Adrenal gland (tissue), 19 donors: Measurements from ENCODE around the gene SAMD15. TPM values are rescaled to one million over a fixed set of nuclear protein-coding genes. Genes with fewer than 3 reads are reported as not detected.
"Not testable (repeated sequence)": the region's sequence is repeated elsewhere in the genome, so short reads cannot be mapped to it uniquely, and the experiment has no call there.

Experiments
- DNase-seq, 7 donors: peaks; one replicate each; pipeline ENCODE4 v3.0.0-alpha.2; 2019 to 2020
- H3K27ac ChIP-seq, 5 donors: fragments of 200-600 bp; sonication (generic) in 4 of 5; 1 replicate in 3 of 5; 2 replicates in 2 of 5; pipeline versions ENCODE4 v1.5.1 to v1.8.0; 2016 to 2020; ENCODE audit warnings: mild to moderate bottlenecking in 1 of 5
- H3K27me3 ChIP-seq: fragments of 200-600 bp; 2 replicates; pipeline ENCODE4 v1.8.0; 2021
- H3K36me3 ChIP-seq, 2 donors: fragments of 200-600 bp; replicated peaks in 1 of 2; 1 replicate in 1 of 2; 2 replicates in 1 of 2; pipeline versions ENCODE4 v1.5.1 to v1.8.0; 2018 to 2022
- H3K4me1 ChIP-seq, 2 donors: fragments of 200-600 bp; replicated peaks in 1 of 2; 1 replicate in 1 of 2; 2 replicates in 1 of 2; pipeline versions ENCODE4 v1.5.1 to v1.8.0; 2018 to 2021
- H3K4me3 ChIP-seq, 4 donors: fragments of 200-600 bp; sonication (generic) in 3 of 4; one replicate each; pipeline ENCODE4 v1.5.1; 2016 to 2018
- H3K9me3 ChIP-seq, 3 donors: fragments of 200-600 bp; sonication (generic) in 1 of 3; replicated peaks in 1 of 3; 1 replicate in 2 of 3; 2 replicates in 1 of 3; pipeline versions ENCODE4 v1.5.1 to v1.8.0; 2016 to 2021
- POLR2A ChIP-seq, 2 donors: fragments of 450-650 bp; IDR thresholded peaks; one replicate each; pipeline ENCODE4 v1.6.1; 2017; ENCODE audit warnings: antibody characterized with exemption in 2 of 2, mild to moderate bottlenecking in 2 of 2, moderate library complexity in 1 of 2
- WGBS, 4 donors: extraction: QIAGEN DNeasy Blood & Tissue Kit in 2 of 4; methylation state at CpG; one replicate each; pipeline versions ENCODE4 v1.1.5 to v1.1.7; 2013 to 2017; 5-methylcytosine and 5-hydroxymethylcytosine counted together
- intact Hi-C, 2 donors: fragments of 100-400 bp; cut with DNase I; formaldehyde crosslinking; loops; one replicate each; pipeline versions ENCODE4 v1.14.1 to v1.15.0; 2022 to 2023
- long read RNA-seq, 10 donors: library from polyadenylated mRNA in 3 of 10; unstranded in 2 of 10; stranded (forward) in 1 of 10; transcript quantifications; one replicate each; pipeline ENCODE4 v2.0.0 and lab custom pipeline, GENCODE V29; 2021 to 2026
- polyA plus RNA-seq, 3 donors: library from polyadenylated mRNA; stranded (reverse); fragments of 200-250 nt in 2 of 3; fragments of 350-450 nt in 1 of 3; fragmentation: Illumina TruSeq in 1 of 3; extraction: RNeasy Lipid Tissue Mini Kit (QIAGEN cat#74804) in 1 of 3; gene quantifications; one replicate each; pipeline ENCODE4 v1.2.3, GENCODE V29; 2013 to 2014
- total RNA-seq, 9 donors: library from RNA; depleted of rRNA in 4 of 9; stranded (reverse); fragments of >200 nt in 4 of 9; fragments of 120-200 nt in 1 of 9; fragmentation: NEBNext Ultra II Directional in 1 of 9; extraction: Animal tissue kit (Norgen Biotek cat#: 25700) in 1 of 9; gene quantifications; one replicate each; pipeline versions ENCODE4 v1.1.0 to v1.2.4, GENCODE V29; 2013 to 2023
- TF ChIP-seq, protein P1 (sequence below), 6 experiments: fragments of 450-650 bp in 4 of 6; fragments of 200-600 bp in 2 of 6; sonication (generic) in 1 of 6; IDR thresholded peaks; 1 replicate in 5 of 6; 2 replicates in 1 of 6; pipeline versions ENCODE4 v1.5.1 to v1.8.0; 2016 to 2021; ENCODE audit warnings: antibody characterized with exemption in 6 of 6, mild to moderate bottlenecking in 2 of 6, moderate library complexity in 1 of 6
- donor health status: healthy with polysubstance abuse.
- donor health status: Bipolar disorder and iron deficiency.
- donor health status: DM: yes; HTN: yes; CAD: no.
- donor health status: DM: no; HTN: no; CAD: no.
- donor health status: DM: no; HTN: no; CAD: no.
- donor health status: DM: yes; HTN: yes; CAD: no.

The SAMD15 gene
- 1 to 10 TPM in 8 of 9 donors, under 1 TPM in 1; 0.24 to 4.6 (median 1.5) TPM for total RNA-seq
- 1 to 10 TPM in 2 of 3 donors, under 1 TPM in 1; 0.51 to 2.0 (median 1.0) TPM for polyA plus RNA-seq
- long read RNA-seq, donor 1: 0 reads
- long read RNA-seq, donor 2: 0 reads
- long read RNA-seq, donor 3: 0 reads
- long read RNA-seq, donor 4, partial matches to known transcripts: 0 of 1 reads
- long read RNA-seq, donor 4, other reads (novel, unspliced or antisense): 1 of 1 reads
- long read RNA-seq, donor 5, partial matches to known transcripts: 0 of 1 reads
- long read RNA-seq, donor 5, other reads (novel, unspliced or antisense): 1 of 1 reads
- long read RNA-seq, donor 6: 0 reads
- long read RNA-seq, donor 7: 0 reads
- long read RNA-seq, donor 8, partial matches to known transcripts: 0 of 1 reads
- long read RNA-seq, donor 8, other reads (novel, unspliced or antisense): 0 of 1 reads
- long read RNA-seq, donor 9: 0 reads
- long read RNA-seq, donor 10: 0 reads

GRCh38 chr14:77376771-77377501 lies at the start of gene SAMD15, which contains the start of gene TMED8:
TSS of gene SAMD15 (plus strand) at chr14:77377379. CDS start at chr14:77377419, 40 bp downstream.
TSS of gene TMED8 (minus strand) at chr14:77377094. CDS start at chr14:77377053, 41 bp downstream.
- intact Hi-C loops: loop anchor here in 1 of 2 donors (10.0 kb wide), 1 partner anchor 52 kb away; the partner anchor contains the start of genes GSTZ1 and POMT2
- no peaks in the 10 kb centered on the region for H3K9me3 ChIP-seq
- DNase-seq: peak; percentile 82 to 91 (median 83)

DNA sequence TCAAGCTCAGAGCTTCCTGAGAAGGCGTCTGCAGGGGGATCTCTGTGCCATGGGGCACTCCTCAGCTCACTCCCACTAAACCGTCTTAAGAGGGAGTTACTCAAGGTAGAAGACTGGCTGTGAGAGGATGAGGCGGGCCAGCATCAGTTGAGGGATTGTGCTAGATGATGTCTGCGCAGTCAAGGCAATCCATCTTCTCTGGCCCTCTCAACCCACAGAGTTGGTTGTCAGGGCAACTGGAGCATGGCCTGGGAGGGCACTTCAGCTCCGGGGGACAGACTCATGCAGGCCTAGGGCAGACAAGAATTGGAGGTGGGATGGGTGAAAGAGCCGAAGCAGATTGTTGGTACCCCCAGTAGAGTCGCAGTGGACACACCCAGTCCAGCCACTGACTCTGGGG lies 47.3 kb upstream of the SAMD15 start:
- no peaks in the 10 kb centered on the region for H3K36me3 ChIP-seq
- no peak for TF ChIP-seq POLR2A (IDR thresholded peaks at IDR 0.05)
- TF ChIP-seq, protein P1, sequence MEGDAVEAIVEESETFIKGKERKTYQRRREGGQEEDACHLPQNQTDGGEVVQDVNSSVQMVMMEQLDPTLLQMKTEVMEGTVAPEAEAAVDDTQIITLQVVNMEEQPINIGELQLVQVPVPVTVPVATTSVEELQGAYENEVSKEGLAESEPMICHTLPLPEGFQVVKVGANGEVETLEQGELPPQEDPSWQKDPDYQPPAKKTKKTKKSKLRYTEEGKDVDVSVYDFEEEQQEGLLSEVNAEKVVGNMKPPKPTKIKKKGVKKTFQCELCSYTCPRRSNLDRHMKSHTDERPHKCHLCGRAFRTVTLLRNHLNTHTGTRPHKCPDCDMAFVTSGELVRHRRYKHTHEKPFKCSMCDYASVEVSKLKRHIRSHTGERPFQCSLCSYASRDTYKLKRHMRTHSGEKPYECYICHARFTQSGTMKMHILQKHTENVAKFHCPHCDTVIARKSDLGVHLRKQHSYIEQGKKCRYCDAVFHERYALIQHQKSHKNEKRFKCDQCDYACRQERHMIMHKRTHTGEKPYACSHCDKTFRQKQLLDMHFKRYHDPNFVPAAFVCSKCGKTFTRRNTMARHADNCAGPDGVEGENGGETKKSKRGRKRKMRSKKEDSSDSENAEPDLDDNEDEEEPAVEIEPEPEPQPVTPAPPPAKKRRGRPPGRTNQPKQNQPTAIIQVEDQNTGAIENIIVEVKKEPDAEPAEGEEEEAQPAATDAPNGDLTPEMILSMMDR (IDR thresholded peaks at IDR 0.05): no peak
- H3K27ac ChIP-seq: no peak overlapping the region
- H3K4me1 ChIP-seq: no peaks in the 10 kb centered on the region
- H3K9me3 ChIP-seq: no peaks in the 10 kb centered on the region
- no peaks in the 10 kb centered on the region for H3K27me3 ChIP-seq
- H3K4me3 ChIP-seq: no peak overlapping the region
- WGBS, 4 donors: 72 to 88% (median 84%) methylated on average over 4 to 7 of the region's 7 CpGs
- DNase-seq: no peak
- intact Hi-C loops: loop anchor here in 1 of 2 donors (10.0 kb wide), 1 partner anchor 45 kb away; the partner anchor contains the start of genes SAMD15 and TMED8

More at GRCh38 chr14:77376771-77377501, at the start of gene SAMD15, which contains the start of gene TMED8:
- 0 to 3% (median 1%) methylated on average over 15 to 69 of the region's 69 CpGs for WGBS, 4 donors
- H3K4me1 ChIP-seq: peaks cover 11 to 26% of the 10 kb centered on the region in 2 donors
- TF ChIP-seq, protein P1 (IDR thresholded peaks at IDR 0.05): peak in 5 of 6 experiments; percentile 6 to 35 (median 30)
- TF ChIP-seq POLR2A (IDR thresholded peaks at IDR 0.05): peak in 1 of 2 donors; percentile 58
- H3K4me3 ChIP-seq: peak within 1 kb of the TSS; percentile 5 to 97 (median 61)
- no peaks in the 10 kb centered on the region for H3K36me3 ChIP-seq
- peak within 1 kb of the TSS in 4 of 5 donors; percentile 29 to 89 (median 73) for H3K27ac ChIP-seq
- no peaks in the 10 kb centered on the region for H3K27me3 ChIP-seq

GRCh38 chr14:77335576-77335975 lies 41.6 kb upstream of the SAMD15 start:
- intact Hi-C loops: no loop called here
- no peaks in the 10 kb centered on the region for H3K36me3 ChIP-seq
- no peaks in the 10 kb centered on the region for H3K4me1 ChIP-seq
- TF ChIP-seq POLR2A (IDR thresholded peaks at IDR 0.05): no peak
- TF ChIP-seq, protein P1 (IDR thresholded peaks at IDR 0.05): no peak
- no peaks in the 10 kb centered on the region for H3K27me3 ChIP-seq
- 89 to 98% (median 93%) methylated on average over 3 of the region's 3 CpGs for WGBS, 4 donors
- DNase-seq: no peak
- H3K27ac ChIP-seq: no peak overlapping the region
- H3K9me3 ChIP-seq: no peaks in the 10 kb centered on the region
- no peak overlapping the region for H3K4me3 ChIP-seq

DNA sequence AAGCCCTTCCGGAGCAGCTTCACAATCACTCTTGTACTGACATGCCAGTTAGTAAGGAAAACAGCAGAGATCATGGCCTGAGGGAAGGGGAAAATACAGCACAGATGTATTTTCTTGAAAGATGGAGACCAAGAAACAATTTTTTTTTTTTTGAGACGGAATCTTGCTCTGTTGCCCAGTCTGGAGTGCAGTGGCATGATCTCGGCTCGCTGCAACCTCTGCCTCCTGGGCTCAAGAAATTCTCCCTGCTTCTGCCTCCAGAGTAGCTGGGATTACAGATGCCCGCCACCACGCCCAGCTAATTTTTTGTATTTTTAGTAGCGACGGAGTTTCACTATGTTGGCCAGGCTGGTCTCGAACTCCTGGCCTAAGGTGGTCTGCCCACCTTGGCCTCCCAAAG lies 39.9 kb upstream of the SAMD15 start:
- WGBS, 4 donors: 93 to 100% (median 96%) methylated on average over 9 of the region's 9 CpGs
- H3K4me1 ChIP-seq, H3K4me3 ChIP-seq, H3K27ac ChIP-seq, DNase-seq, H3K27me3 ChIP-seq, H3K9me3 ChIP-seq, intact Hi-C loops: not testable (repeated sequence)
- H3K36me3 ChIP-seq: peaks cover 0 to 11% of the 10 kb centered on the region in 2 donors
